ENCODE data around the gene CFAP52.
"Not testable (repeated sequence)": the region's sequence is repeated elsewhere in the genome, so short reads cannot be mapped to it uniquely, and the experiment has no call there.

The CFAP52 gene

GRCh38 chr17:9576521-9577372 is at the start of gene CFAP52:
Gene CFAP52 (plus strand): TSS chr17:9576642. CDS start chr17:9576696, 54 bp downstream.
- peak; percentile 72 for DNase-seq (ENCODE audit: low read depth)

- DNase-seq (ENCODE audit: low read depth): no peak
These were observed 48.7 kb upstream of the CFAP52 start for GRCh38 chr17:9527788-9528187.

- no peak for DNase-seq (ENCODE audit: low read depth)
These were observed 47.3 kb upstream of the CFAP52 start for GRCh38 chr17:9529033-9529700.

- no peak for DNase-seq (ENCODE audit: low read depth)
These were observed 45.4 kb upstream of the CFAP52 start for GRCh38 chr17:9531034-9531433.

- no peak for DNase-seq (ENCODE audit: low read depth)
These were observed 43.7 kb upstream of the CFAP52 start for GRCh38 chr17:9532715-9533114.

GRCh38 chr17:9533441-9533840 is 43.0 kb upstream of the CFAP52 start:
- no peak for DNase-seq (ENCODE audit: low read depth)

GRCh38 chr17:9536061-9536460 is 40.4 kb upstream of the CFAP52 start:
- no peak for DNase-seq (ENCODE audit: low read depth)

- DNase-seq (ENCODE audit: low read depth): no peak
These were observed 39.2 kb upstream of the CFAP52 start for GRCh38 chr17:9537177-9537776.

- no peak for DNase-seq (ENCODE audit: low read depth)
These were observed 37.8 kb upstream of the CFAP52 start for GRCh38 chr17:9538626-9539025.

- DNase-seq (ENCODE audit: low read depth): no peak
These were observed 34.7 kb upstream of the CFAP52 start for GRCh38 chr17:9541718-9542117.

GRCh38 chr17:9544221-9544620 is 32.2 kb upstream of the CFAP52 start:
- no peak for DNase-seq (ENCODE audit: low read depth)

- DNase-seq (ENCODE audit: low read depth): no peak
These were observed 27.2 kb upstream of the CFAP52 start for GRCh38 chr17:9549215-9549614.

- no peak for DNase-seq (ENCODE audit: low read depth)
These were observed 23.3 kb upstream of the CFAP52 start for GRCh38 chr17:9553181-9553580.

- no peak for DNase-seq (ENCODE audit: low read depth)
These were observed 22.8 kb upstream of the CFAP52 start for GRCh38 chr17:9553596-9553995.

- peak; percentile 33 for DNase-seq (ENCODE audit: low read depth)
These were observed 21.7 kb upstream of the CFAP52 start for GRCh38 chr17:9554715-9555114.

GRCh38 chr17:9557161-9557755 is 19.2 kb upstream of the CFAP52 start:
- DNase-seq (ENCODE audit: low read depth): no peak

- DNase-seq (ENCODE audit: low read depth): no peak
These were observed 18.6 kb upstream of the CFAP52 start for GRCh38 chr17:9557857-9558256.

- no peak for DNase-seq (ENCODE audit: low read depth)
These were observed 12.3 kb upstream of the CFAP52 start for GRCh38 chr17:9564104-9564503.

- no peak for DNase-seq (ENCODE audit: low read depth)
These were observed 10.4 kb upstream of the CFAP52 start for GRCh38 chr17:9566067-9566466.

- DNase-seq (ENCODE audit: low read depth): not testable (repeated sequence)
These were observed 9.7 kb upstream of the CFAP52 start for GRCh38 chr17:9566739-9567138.

GRCh38 chr17:9568004-9568403 is 8.4 kb upstream of the CFAP52 start:
- DNase-seq (ENCODE audit: low read depth): no peak

GRCh38 chr17:9568957-9569588 is 7.4 kb upstream of the CFAP52 start:
- DNase-seq (ENCODE audit: low read depth): no peak

All from activated T-cell treated with anti-CD3 and anti-CD28 coated beads for 48 hours (primary cell).